ENCODE results near the gene SNAI3. TPM values are rescaled to one million over a fixed set of nuclear protein-coding genes. Genes with fewer than 3 reads are reported as not detected.
A peak's percentile ranks its signal among the peaks of the same experiment; 100 is the strongest.

Gene SNAI3
- total and polyA plus RNA-seq, 2 experiments from 2014 or later: 10.3 to 19.4 TPM

DNA sequence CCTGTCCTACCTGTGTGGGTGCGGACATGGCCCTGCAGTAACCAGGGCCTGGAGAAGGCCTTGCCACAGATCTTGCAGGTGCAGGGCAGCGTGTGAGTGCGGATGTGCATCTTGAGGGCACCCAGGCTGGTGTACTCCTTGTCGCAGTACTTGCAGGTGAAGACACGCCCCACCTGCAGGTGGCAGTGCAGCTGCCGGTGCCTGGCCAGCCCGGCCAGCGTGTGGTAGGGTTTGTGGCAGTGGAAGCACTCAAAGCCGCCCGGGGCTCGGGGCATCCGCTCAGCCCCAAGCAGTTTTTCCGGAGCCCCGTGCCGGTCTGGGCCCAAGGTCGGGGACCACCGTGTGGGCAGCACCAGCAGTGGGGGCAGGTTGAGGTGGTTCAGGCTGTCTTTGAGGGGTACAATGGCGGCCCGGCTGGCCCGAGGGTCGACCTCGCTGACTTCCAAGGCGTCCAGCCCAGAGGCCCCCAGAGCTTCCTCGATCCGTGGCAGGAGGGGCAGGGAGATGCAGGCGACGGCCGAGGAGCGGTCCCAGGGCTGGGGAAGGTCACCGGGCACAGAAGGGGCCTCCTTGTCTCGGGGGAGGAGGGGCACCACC is 5.1 kb downstream of the SNAI3 start:
- Histone ChIP-seq H3K36me3 (ENCODE audit: insufficient read depth) (no peaks in the 10 kb centered on the region; the same call in 1 of the 2 replicates), H4K20me1 (replicated peaks; ENCODE audit: insufficient read depth) (0 out of 2 replicates have a peak, but pooled peaks cover 5% of the 10 kb centered on the region), H3K4me3 (no peak overlapping the region), H2AFZ (no peak overlapping the region), H3K4me1 (ENCODE audit: insufficient read depth) (peaks cover 9% of the 10 kb centered on the region), H3K27me3 (ENCODE audit: insufficient read depth) (no peaks in the 10 kb centered on the region), H3K4me2 (no peak overlapping the region), H3K79me2 (replicated peaks; ENCODE audit: insufficient read depth) (peaks cover 4% of the 10 kb centered on the region), H3K9me2 (ENCODE audit: insufficient read depth) (no peaks in the 10 kb centered on the region), H3F3A (replicated peaks; ENCODE audit: low read depth) (no peaks in the 10 kb centered on the region; the same call in 1 of the 2 replicates), H3K27ac (ENCODE audit: low read depth) (no peak overlapping the region)
- Mint-ChIP-seq H3K4me1 (peaks cover 7% of the 10 kb centered on the region), H3K4me3 (no peak overlapping the region), H3K9me3 (no peaks in the 10 kb centered on the region), H3K27me3 (ENCODE audit: insufficient read depth, low read depth, poor library complexity) (peaks cover 21% of the 10 kb centered on the region), H3K36me3 (ENCODE audit: low read depth) (peaks cover 3% of the 10 kb centered on the region; the same call in 2 of the 3 replicates), H3K27ac (0 out of 2 replicates have a peak overlapping the region, but pooled peaks have one; percentile 70)
- DNase-seq (ENCODE audit: low spot score): peak; percentile 76
- TF ChIP-seq, protein P1, sequence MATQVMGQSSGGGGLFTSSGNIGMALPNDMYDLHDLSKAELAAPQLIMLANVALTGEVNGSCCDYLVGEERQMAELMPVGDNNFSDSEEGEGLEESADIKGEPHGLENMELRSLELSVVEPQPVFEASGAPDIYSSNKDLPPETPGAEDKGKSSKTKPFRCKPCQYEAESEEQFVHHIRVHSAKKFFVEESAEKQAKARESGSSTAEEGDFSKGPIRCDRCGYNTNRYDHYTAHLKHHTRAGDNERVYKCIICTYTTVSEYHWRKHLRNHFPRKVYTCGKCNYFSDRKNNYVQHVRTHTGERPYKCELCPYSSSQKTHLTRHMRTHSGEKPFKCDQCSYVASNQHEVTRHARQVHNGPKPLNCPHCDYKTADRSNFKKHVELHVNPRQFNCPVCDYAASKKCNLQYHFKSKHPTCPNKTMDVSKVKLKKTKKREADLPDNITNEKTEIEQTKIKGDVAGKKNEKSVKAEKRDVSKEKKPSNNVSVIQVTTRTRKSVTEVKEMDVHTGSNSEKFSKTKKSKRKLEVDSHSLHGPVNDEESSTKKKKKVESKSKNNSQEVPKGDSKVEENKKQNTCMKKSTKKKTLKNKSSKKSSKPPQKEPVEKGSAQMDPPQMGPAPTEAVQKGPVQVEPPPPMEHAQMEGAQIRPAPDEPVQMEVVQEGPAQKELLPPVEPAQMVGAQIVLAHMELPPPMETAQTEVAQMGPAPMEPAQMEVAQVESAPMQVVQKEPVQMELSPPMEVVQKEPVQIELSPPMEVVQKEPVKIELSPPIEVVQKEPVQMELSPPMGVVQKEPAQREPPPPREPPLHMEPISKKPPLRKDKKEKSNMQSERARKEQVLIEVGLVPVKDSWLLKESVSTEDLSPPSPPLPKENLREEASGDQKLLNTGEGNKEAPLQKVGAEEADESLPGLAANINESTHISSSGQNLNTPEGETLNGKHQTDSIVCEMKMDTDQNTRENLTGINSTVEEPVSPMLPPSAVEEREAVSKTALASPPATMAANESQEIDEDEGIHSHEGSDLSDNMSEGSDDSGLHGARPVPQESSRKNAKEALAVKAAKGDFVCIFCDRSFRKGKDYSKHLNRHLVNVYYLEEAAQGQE (IDR thresholded peaks at IDR 0.05; ENCODE audit: unreplicated experiment): no peak
- TF ChIP-seq, protein P2, sequence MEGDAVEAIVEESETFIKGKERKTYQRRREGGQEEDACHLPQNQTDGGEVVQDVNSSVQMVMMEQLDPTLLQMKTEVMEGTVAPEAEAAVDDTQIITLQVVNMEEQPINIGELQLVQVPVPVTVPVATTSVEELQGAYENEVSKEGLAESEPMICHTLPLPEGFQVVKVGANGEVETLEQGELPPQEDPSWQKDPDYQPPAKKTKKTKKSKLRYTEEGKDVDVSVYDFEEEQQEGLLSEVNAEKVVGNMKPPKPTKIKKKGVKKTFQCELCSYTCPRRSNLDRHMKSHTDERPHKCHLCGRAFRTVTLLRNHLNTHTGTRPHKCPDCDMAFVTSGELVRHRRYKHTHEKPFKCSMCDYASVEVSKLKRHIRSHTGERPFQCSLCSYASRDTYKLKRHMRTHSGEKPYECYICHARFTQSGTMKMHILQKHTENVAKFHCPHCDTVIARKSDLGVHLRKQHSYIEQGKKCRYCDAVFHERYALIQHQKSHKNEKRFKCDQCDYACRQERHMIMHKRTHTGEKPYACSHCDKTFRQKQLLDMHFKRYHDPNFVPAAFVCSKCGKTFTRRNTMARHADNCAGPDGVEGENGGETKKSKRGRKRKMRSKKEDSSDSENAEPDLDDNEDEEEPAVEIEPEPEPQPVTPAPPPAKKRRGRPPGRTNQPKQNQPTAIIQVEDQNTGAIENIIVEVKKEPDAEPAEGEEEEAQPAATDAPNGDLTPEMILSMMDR (conservative IDR thresholded peaks at IDR 0.05; ENCODE audit: low read depth in 2 of 2): peak; percentile 64 to 84
- peak; percentile 52 for ATAC-seq

DNA sequence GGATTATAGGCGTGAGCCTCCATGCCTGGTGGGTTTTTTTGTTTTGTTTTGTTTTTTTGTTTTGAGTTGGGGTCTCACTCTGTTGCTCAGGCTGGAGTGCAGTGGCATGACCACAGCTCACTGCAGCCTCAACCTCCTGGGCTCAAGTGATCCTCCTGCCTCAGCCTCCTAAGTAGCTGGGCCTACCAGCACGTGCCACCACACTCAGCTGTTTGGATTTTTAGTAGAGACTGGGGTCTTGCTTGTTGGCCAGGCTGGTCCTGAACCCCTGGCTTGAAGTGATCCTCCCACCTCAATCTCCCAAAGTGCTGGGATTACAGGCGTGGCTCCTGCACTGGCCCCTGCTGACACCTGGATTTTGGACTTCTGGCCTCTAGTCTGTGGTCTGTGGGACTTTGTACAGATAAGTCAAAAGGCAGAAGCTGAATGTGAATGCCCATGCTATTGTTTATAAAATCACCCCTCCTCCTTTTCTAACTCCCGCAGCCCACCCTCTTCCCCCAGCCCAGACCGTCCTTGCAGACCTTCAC is 5.7 kb downstream of the SNAI3 start:
- no peak for ATAC-seq
- Mint-ChIP-seq H3K4me1 (peaks cover 7% of the 10 kb centered on the region), H3K4me3 (no peak overlapping the region), H3K9me3 (no peaks in the 10 kb centered on the region), H3K27me3 (ENCODE audit: insufficient read depth, low read depth, poor library complexity) (peaks cover 21% of the 10 kb centered on the region), H3K36me3 (ENCODE audit: low read depth) (peaks cover 3% of the 10 kb centered on the region; the same call in 2 of the 3 replicates), H3K27ac (0 out of 2 replicates have a peak overlapping the region, but pooled peaks have one; percentile 70)
- Histone ChIP-seq H3K4me1 (ENCODE audit: insufficient read depth) (peaks cover 9% of the 10 kb centered on the region), H3K27ac (ENCODE audit: low read depth) (no peak overlapping the region), H3K9me2 (ENCODE audit: insufficient read depth) (no peaks in the 10 kb centered on the region), H3F3A (replicated peaks; ENCODE audit: low read depth) (no peaks in the 10 kb centered on the region; the same call in 1 of the 2 replicates), H3K4me2 (no peak overlapping the region), H3K79me2 (replicated peaks; ENCODE audit: insufficient read depth) (peaks cover 4% of the 10 kb centered on the region), H2AFZ (no peak overlapping the region), H3K27me3 (ENCODE audit: insufficient read depth) (no peaks in the 10 kb centered on the region), H4K20me1 (replicated peaks; ENCODE audit: insufficient read depth) (0 out of 2 replicates have a peak, but pooled peaks cover 5% of the 10 kb centered on the region), H3K4me3 (no peak overlapping the region), H3K36me3 (ENCODE audit: insufficient read depth) (no peaks in the 10 kb centered on the region; the same call in 1 of the 2 replicates)
- DNase-seq (ENCODE audit: low spot score): no peak
- no peak for TF ChIP-seq STAT1 (IDR thresholded peaks at IDR 0.05; ENCODE audit: unreplicated experiment)

Data from GM23338 (cell line).